WI38 (cell line): Measurements from ENCODE around the gene ZNF462.

Source experiments
- H3K4me3 ChIP-seq: 2 replicates; pipeline ENCODE4 v1.5.1; 2011; ENCODE audit warnings: low read depth, mild to moderate bottlenecking, control low read depth, low read length
- CTCF ChIP-seq: IDR thresholded peaks from 2 replicates; pipeline ENCODE4 v1.5.1; 2012; ENCODE audit warnings: low read depth, mild to moderate bottlenecking, control low read depth, low read length

The ZNF462 gene

GRCh38 chr9:106880081-106880480 is 17.1 kb downstream of the ZNF462 start:
- H3K4me3 ChIP-seq, result no peak overlapping the region
- no peak for TF ChIP-seq CTCF

GRCh38 chr9:106880863-106881262 is 17.9 kb downstream of the ZNF462 start:
- no peak overlapping the region for H3K4me3 ChIP-seq
- no peak for TF ChIP-seq CTCF

GRCh38 chr9:106883030-106883429 is 20.1 kb downstream of the ZNF462 start:
- no peak overlapping the region for H3K4me3 ChIP-seq
- TF ChIP-seq CTCF, result no peak

- H3K4me3 ChIP-seq, result no peak overlapping the region
- TF ChIP-seq CTCF, result no peak
Measured at GRCh38 chr9:106883626-106884190, 20.7 kb downstream of the ZNF462 start.

- no peak for TF ChIP-seq CTCF
- no peak overlapping the region for H3K4me3 ChIP-seq
Measured at GRCh38 chr9:106885451-106885850, 22.5 kb downstream of the ZNF462 start.

- no peak overlapping the region for H3K4me3 ChIP-seq
Measured at GRCh38 chr9:106886111-106887046, 23.4 kb downstream of the ZNF462 start.

More at GRCh38 chr9:106886111-106887046, 23.4 kb downstream of the ZNF462 start:
- no peak for TF ChIP-seq CTCF
